Esophagus squamous epithelium (tissue), 5 donors: ENCODE data around the gene MEGF6. TPM values are rescaled to one million over a fixed set of nuclear protein-coding genes. Genes with fewer than 3 reads are reported as not detected.

Experiments used
- DNase-seq: peaks from one replicate; lab custom pipeline; 2025; lab: John Stamatoyannopoulos, UW
- H3K27ac ChIP-seq, 4 donors: fragments of 200-600 bp; sonication (generic); one replicate each; pipeline ENCODE4 v1.5.1; 2016 to 2019; ENCODE audit warnings: mild to moderate bottlenecking in 1 of 4
- H3K27me3 ChIP-seq, 4 donors: fragments of 200-600 bp; sonication (generic); 1 replicate in 3 of 4; 2 replicates in 1 of 4; pipeline versions ENCODE4 v1.5.1 to v1.6.0; 2017 to 2021; ENCODE audit warnings: antibody characterized with exemption in 1 of 4
- H3K36me3 ChIP-seq, 3 donors: fragments of 200-600 bp; sonication (generic); one replicate each; pipeline ENCODE4 v1.5.1; 2016 to 2019
- H3K4me1 ChIP-seq, 3 donors: fragments of 200-600 bp; sonication (generic); one replicate each; pipeline ENCODE4 v1.5.1; 2017 to 2019
- H3K4me3 ChIP-seq, 4 donors: fragments of 200-600 bp; sonication (generic); 1 replicate in 3 of 4; 2 replicates in 1 of 4; pipeline ENCODE4 v1.5.1; 2016 to 2019; ENCODE audit warnings: mild to moderate bottlenecking in 2 of 4, moderate library complexity in 1 of 4
- H3K9me3 ChIP-seq, 3 donors: fragments of 200-600 bp; sonication (generic); one replicate each; pipeline ENCODE4 v1.5.1; 2016 to 2019
- POLR2A ChIP-seq, 4 donors: fragments of 450-650 bp; IDR thresholded peaks; one replicate each; pipeline ENCODE4 v1.6.1; 2017; ENCODE audit warnings: antibody characterized with exemption in 4 of 4, mild to moderate bottlenecking in 4 of 4, moderate library complexity in 3 of 4
- WGBS, 2 donors: methylation state at CpG; one replicate each; pipeline ENCODE4 v1.1.5; 2018; 5-methylcytosine and 5-hydroxymethylcytosine counted together
- intact Hi-C: fragments of 100-400 bp; cut with DNase I; formaldehyde crosslinking; loops from one replicate; pipeline ENCODE4 v1.15.0; 2022
- total RNA-seq, 4 donors: library from RNA; depleted of rRNA; stranded (reverse); fragments of >200 nt; gene quantifications; one replicate each; pipeline ENCODE4 v1.1.0, GENCODE V29; 2016
- TF ChIP-seq, protein P1 (sequence below), 6 experiments: fragments of 450-650 bp in 4 of 6; fragments of 200-600 bp in 2 of 6; sonication (generic) in 2 of 6; IDR thresholded peaks; one replicate each; pipeline ENCODE4 v1.5.1; 2016 to 2019; ENCODE audit warnings: antibody characterized with exemption in 6 of 6, mild to moderate bottlenecking in 4 of 6, moderate library complexity in 4 of 6
- donor health status: DM: yes; HTN: yes; CAD: no.

Gene MEGF6
- total RNA-seq, 4 donors from 2014 or later, result 8.8 to 27.1 (median 16.8) TPM

- DNase-seq, result no peak
- Histone ChIP-seq H3K4me3 (peak overlapping the region in 1 of 4 donors; percentile 6), H3K27me3 (no peaks in the 10 kb centered on the region), H3K9me3 (no peaks in the 10 kb centered on the region), H3K4me1 (peaks cover 53 to 97% (median 69%) of the 10 kb centered on the region in 3 donors), H3K27ac (peak overlapping the region in 1 of 4 donors; percentile 5), H3K36me3 (peaks cover 0 to 6% (median 0%) of the 10 kb centered on the region in 3 donors)
- intact Hi-C loops, result no loop called here
- WGBS, 2 donors, result 70% methylated on average over 2 of the region's 35 CpGs; no CpG with 5 or more reads in 1 of the 2 donors
- TF ChIP-seq, protein P1, sequence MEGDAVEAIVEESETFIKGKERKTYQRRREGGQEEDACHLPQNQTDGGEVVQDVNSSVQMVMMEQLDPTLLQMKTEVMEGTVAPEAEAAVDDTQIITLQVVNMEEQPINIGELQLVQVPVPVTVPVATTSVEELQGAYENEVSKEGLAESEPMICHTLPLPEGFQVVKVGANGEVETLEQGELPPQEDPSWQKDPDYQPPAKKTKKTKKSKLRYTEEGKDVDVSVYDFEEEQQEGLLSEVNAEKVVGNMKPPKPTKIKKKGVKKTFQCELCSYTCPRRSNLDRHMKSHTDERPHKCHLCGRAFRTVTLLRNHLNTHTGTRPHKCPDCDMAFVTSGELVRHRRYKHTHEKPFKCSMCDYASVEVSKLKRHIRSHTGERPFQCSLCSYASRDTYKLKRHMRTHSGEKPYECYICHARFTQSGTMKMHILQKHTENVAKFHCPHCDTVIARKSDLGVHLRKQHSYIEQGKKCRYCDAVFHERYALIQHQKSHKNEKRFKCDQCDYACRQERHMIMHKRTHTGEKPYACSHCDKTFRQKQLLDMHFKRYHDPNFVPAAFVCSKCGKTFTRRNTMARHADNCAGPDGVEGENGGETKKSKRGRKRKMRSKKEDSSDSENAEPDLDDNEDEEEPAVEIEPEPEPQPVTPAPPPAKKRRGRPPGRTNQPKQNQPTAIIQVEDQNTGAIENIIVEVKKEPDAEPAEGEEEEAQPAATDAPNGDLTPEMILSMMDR (IDR thresholded peaks at IDR 0.05), result no peak
- no peak for TF ChIP-seq POLR2A (IDR thresholded peaks at IDR 0.05)
These were observed 143.9 kb downstream of the MEGF6 start for GRCh38 chr1:3467096-3468036.

DNA sequence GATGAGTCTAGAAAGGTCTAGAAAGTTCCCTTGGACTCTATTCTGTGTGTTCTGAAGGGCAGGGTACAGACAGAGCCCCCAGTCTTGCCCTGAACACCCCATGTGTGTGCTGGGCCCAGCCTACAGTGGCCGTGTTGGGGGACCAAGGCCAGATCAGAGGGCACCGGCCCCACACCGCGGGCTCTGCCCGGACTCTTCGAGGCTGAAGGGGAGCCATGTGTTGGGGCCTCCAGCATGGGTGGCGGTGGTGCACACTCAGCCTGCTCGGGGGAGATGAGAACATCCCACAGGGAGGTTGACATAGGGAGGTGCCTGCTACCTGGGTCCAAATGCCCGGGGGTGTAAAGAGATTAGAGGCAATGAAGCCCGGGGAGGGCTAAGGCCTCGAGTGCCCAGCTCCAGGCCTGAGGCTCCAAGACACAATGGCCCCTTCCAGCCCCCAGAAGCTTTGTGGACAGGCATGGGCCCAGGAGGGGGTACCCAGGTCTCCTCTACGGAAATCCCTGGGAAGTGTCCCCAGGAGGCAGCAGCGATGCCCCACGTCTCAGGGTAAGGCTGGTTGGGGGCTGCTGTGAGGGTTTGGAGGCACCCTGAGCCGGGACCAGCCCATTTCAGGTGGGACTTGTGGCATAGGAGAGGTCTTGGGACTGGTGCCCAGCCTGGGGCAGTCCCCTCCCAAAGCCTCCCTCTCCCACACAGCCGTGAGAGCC lies 144.8 kb downstream of the MEGF6 start:
- Histone ChIP-seq H3K36me3 (peaks cover 0 to 6% (median 0%) of the 10 kb centered on the region in 3 donors), H3K27ac (no peak overlapping the region), H3K9me3 (no peaks in the 10 kb centered on the region), H3K4me1 (peaks cover 45 to 97% (median 63%) of the 10 kb centered on the region in 3 donors), H3K27me3 (no peaks in the 10 kb centered on the region), H3K4me3 (no peak overlapping the region)
- 42 to 50% methylated on average over 3 to 4 of the region's 16 CpGs for WGBS, 2 donors
- intact Hi-C loops, result no loop called here
- no peak for DNase-seq
- TF ChIP-seq, protein P1 (IDR thresholded peaks at IDR 0.05), result no peak
- no peak for TF ChIP-seq POLR2A (IDR thresholded peaks at IDR 0.05)

DNA sequence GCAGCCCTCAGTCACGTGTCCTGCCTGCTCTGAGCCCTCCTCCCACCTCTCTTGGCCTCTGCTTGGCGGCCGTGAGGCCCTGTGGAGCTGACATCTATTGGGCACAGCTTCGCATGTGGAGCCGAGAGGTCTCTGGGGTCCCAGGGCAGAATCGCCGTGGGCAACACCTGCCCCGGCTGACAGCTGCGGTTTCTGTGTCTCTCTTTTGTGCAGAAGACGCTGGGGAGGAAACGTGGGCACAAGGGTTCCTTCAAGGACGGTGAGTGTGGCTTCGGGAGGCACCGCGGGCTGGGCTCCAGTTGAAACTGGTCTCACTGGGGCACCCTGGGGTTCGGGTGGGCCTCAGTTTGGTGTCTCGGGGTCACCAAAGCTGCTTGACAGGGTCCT lies 145.4 kb downstream of the MEGF6 start:
- WGBS, 2 donors, result 61 to 70% methylated on average over 4 to 7 of the region's 17 CpGs
- Histone ChIP-seq H3K4me1 (peaks cover 45 to 97% (median 62%) of the 10 kb centered on the region in 3 donors), H3K27ac (peak overlapping the region in 2 of 4 donors; percentile 31 to 68)

DNA sequence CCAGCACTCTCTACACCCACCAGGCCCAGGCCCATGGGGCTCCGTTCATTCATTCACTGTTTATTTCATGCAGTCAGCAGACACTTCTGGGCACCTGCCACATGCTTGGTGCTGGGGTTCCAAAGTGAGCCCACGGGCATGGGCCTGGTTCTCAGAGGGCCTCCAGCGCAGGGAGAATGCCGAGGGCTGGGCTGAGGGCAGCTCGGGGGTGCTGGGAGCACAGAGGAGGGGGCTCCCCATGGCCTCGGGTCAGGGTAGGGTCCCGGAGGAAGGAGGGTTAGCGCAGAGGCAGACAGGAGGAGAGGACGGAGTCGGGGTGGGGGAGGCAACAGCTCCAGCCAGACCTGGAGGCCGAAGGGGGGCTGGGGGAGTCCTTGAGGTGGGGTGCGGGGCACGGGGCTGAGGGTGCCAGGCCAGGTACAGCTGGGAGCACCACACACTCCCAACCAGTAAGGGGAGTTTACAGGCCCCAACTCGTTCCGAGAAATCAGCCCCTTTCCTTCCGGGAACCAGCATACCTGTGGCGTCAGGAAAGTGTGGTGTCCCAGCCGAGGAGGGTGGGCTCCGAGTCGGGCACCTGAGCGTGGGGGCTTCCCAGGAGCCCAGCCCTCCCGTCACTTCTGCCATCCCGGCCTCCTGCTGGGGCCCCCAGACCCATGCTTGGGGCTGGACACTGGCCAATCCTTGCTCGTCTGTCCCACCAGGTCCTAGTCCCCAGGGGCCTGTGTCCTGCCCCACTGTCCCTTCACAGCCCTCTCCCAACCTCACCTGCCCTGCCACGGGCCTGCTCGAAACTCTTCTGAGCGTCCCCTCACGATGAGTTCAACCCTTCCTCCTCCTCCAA lies 146.0 kb downstream of the MEGF6 start:
- Histone ChIP-seq H3K4me1 (peaks cover 49 to 97% (median 64%) of the 10 kb centered on the region in 3 donors), H3K4me3 (no peak overlapping the region), H3K27ac (peak overlapping the region; percentile 17 to 68 (median 38)), H3K27me3 (no peaks in the 10 kb centered on the region), H3K36me3 (peaks cover 0 to 6% (median 0%) of the 10 kb centered on the region in 3 donors), H3K9me3 (no peaks in the 10 kb centered on the region)
- intact Hi-C loops, result no loop called here
- DNase-seq, result no peak
- TF ChIP-seq POLR2A (IDR thresholded peaks at IDR 0.05), result no peak
- TF ChIP-seq, protein P1 (IDR thresholded peaks at IDR 0.05), result no peak
- 43 to 68% methylated on average over 5 to 8 of the region's 28 CpGs for WGBS, 2 donors

More for the DNA sequence above, 145.4 kb downstream of the MEGF6 start:
- TF ChIP-seq POLR2A (IDR thresholded peaks at IDR 0.05), result no peak
- TF ChIP-seq, protein P1 (IDR thresholded peaks at IDR 0.05), result no peak
- Histone ChIP-seq H3K9me3 (no peaks in the 10 kb centered on the region), H3K36me3 (peaks cover 0 to 6% (median 0%) of the 10 kb centered on the region in 3 donors), H3K4me3 (no peak overlapping the region), H3K27me3 (no peaks in the 10 kb centered on the region)
- no peak for DNase-seq
- intact Hi-C loops, result no loop called here
